LoVo (cell line): ENCODE results near the gene LMF1.

Experiments used
- DNase-seq: peaks from one replicate; pipeline ENCODE4 v3.0.0-alpha.2; 2016; ENCODE audit warnings: low spot score

Gene LMF1

DNA sequence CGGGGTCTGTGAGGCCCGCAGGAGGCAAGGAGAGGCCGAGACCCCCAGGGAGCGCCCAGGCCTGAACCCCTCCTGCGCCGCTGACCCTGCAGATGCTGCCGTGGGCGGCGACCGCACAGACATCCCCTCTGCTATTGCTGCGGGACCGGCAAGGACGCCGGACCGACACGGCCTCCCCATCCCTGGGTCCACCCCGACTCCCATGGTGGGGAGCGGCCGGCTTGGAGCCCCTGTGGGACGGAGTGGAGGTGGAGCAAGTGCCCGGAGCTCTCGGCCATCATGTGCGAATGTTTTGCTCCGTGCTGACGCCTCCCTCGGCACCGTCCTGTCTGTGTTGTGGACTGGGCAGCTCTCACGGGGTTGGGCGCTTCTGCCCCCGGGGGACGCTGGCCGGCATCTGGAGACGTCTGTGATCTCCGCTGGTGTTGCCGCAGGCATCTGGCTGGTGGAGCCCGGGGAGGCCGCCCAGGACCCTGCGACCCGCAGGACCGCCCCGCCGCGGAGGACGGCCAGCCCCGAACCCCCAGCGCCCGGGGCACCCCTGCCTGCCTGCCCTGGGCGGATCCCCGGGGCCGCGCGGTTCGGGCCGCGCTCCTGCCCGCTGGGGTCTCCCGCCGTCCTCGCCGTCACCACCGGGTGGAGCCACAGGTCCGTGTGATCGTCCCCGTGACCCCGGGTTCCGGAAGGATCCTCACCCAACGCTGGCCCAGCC lies 157.4 kb downstream of the LMF1 start:
- DNase-seq = no peak

DNA sequence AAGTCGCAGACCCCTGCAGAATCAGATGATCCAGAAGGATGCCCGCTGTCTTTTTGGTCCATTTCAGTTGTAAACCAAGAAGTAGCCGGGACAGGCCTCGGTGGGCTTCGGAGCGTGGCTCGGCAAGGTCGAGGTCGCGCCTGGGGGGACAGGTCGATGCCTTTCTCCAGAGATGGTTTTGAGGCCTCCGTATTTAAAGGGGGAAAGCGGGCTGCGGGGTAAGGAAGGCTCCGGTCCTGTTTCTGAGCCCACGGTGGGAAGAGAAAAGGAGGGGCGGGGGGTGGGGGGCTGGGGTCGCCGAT lies 162.7 kb downstream of the LMF1 start:
- no peak for DNase-seq

DNA sequence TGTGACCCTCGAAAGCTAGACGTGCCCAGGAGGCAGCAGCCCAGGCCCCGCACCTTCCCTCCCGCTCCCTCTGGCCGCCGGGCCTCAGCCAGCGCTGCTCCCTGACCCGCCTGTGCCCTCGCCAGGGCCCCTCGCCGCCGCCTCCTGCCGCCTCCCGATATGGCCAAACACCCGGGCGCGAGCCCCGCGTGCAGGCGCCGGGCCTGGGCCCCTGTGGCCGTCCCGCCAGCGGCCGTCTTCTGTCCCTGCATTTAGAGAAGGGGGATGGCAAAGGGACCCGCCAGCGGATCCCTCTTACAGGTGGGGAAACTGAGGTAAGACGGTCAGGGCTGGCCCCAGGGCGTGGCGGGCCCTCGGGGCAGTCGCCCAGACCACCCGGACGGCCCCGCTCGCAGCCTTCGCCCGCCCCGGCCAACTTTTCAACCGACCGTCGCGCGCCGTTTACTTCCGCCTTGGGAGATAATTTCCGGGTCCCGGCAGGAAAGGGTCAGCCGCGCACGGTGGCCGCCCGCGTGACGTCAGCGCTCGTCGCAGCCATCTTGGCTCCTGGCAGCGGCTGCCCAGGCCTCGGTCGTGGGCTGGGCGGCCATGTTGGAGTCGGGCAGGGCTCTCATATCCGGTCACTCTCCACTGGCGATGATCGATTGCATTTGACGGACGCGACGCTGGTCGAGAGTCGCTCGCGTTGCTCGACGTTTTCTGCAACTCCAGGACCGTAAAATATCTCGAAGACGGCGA lies 163.3 kb downstream of the LMF1 start:
- peak; percentile 82 for DNase-seq

DNA sequence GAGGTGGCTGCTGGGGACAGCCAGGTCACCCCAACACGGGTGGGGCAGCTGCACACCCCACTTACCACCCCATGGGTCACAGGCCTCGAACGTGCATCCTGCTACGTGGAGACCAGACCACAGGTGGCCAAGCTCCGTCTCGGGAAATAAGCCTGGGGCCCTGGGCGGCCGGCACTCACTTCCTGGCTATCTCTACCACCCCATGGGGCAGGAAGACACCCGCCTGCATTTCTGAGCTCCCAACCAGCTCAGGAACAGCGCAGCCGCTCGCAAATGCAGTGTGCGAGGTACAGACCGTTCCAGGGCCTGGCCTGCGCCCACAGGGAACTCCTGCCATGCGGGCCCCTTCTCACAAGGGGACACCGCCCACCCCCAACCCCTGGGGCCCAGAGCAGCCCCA lies 165.3 kb downstream of the LMF1 start:
- DNase-seq = no peak

DNA sequence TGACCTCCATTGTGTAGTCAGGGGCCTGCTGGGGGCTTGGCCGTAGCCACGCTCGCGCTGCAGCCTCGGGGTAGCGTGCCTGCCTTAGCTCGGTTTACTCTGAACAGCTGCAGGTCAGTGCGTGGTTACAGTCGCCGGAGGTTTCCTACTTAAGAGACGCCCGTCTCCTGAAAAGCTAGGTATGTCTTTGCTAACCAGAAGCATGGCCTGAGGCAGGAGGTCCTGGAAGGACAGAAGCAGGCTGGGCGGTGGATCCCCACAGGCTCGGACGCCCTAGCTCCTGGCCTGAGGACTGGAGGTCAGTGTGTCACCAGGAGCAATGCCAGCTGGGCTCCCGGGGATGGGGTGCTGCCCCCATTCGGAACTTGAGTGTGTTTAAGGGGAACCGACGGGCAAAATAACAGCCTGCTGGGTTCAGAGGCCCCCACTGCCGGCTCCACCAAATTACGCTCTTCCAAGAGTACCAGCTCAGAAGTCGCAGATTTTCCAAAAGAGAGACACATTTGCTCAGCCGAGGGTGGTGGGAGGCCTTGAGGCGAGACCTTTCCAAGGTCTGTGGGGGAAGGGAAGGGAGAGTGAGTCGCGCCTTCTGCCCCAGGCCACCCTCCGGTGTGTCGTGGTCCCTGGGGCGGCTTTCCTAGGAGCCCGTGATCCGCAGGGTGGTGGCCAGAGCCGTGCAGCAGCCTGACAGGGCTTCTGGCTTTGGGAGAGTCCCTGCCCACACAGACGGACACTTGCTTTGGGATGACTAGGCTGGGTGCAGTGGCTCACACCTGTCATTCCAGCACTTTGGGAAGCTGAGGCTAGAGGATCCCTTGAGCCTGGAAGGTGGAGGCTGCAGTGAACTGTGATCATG lies 166.4 kb downstream of the LMF1 start:
- no peak for DNase-seq

DNA sequence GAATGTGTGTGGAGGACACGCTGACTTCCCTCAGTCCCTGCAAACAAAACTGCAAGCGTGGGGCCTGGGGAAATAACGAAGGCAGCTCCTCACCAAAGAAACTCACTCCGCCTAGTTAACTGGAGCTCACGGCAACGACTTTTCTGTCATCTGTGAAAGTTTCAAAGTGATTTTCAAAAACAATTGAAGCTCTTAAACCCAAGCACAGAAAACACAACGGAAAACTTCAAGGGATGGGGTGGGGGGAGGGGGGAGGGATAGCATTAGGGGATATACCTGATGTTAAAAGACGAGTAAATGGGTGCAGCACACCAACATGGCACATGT lies 167.1 kb downstream of the LMF1 start:
- DNase-seq = no peak
